ENCODE measurements around the gene SRPRB.

SRPRB gene

GRCh38 chr3:133805702-133806475 lies at the start of gene SRPRB:
Gene SRPRB (plus strand): TSS chr3:133805815. CDS start chr3:133805849, 34 bp downstream.
- DNase-seq, result peak; percentile 97

GRCh38 chr3:133756716-133757694 lies 48.6 kb upstream of the SRPRB start:
- DNase-seq, result no peak

- DNase-seq, result no peak
Observed at GRCh38 chr3:133757701-133758567, 47.7 kb upstream of the SRPRB start.

- DNase-seq, result no peak
Observed at GRCh38 chr3:133758568-133758928, 47.1 kb upstream of the SRPRB start.

- no peak for DNase-seq
Observed at GRCh38 chr3:133758964-133759739, 46.5 kb upstream of the SRPRB start.

GRCh38 chr3:133759740-133760305 lies 45.8 kb upstream of the SRPRB start:
- DNase-seq, result no peak

GRCh38 chr3:133760916-133761315 lies 44.7 kb upstream of the SRPRB start:
- no peak for DNase-seq

GRCh38 chr3:133761605-133762484 lies 43.8 kb upstream of the SRPRB start:
- DNase-seq, result no peak

GRCh38 chr3:133762539-133762938 lies 43.1 kb upstream of the SRPRB start:
- DNase-seq, result no peak

- DNase-seq, result no peak
Observed at GRCh38 chr3:133763797-133764683, 41.6 kb upstream of the SRPRB start.

GRCh38 chr3:133765256-133765655 lies 40.4 kb upstream of the SRPRB start:
- DNase-seq, result no peak

- no peak for DNase-seq
Observed at GRCh38 chr3:133767607-133768006, 38.0 kb upstream of the SRPRB start.

GRCh38 chr3:133769536-133769935 lies 36.1 kb upstream of the SRPRB start:
- no peak for DNase-seq

- no peak for DNase-seq
Observed at GRCh38 chr3:133773732-133774131, 31.9 kb upstream of the SRPRB start.

- no peak for DNase-seq
Observed at GRCh38 chr3:133775309-133775708, 30.3 kb upstream of the SRPRB start.

- DNase-seq, result no peak
Observed at GRCh38 chr3:133775835-133776234, 29.8 kb upstream of the SRPRB start.

- no peak for DNase-seq
Observed at GRCh38 chr3:133776794-133777438, 28.7 kb upstream of the SRPRB start.

- no peak for DNase-seq
Observed at GRCh38 chr3:133777807-133778568, 27.6 kb upstream of the SRPRB start.
